HCT116 (cell line): ENCODE measurements around the gene CPNE5. TPM values are rescaled to one million over a fixed set of nuclear protein-coding genes. Genes with fewer than 3 reads are reported as not detected.

ENCODE experiments used
- ATAC-seq: fragments of 200-7000 bp; cut with Tn5 transposase; 2 replicates; pipeline ENCODE4 v1.9.1; 2020; ENCODE audit warnings: mild to moderate bottlenecking, moderate library complexity
- BruUV-seq: library from RNA; stranded (reverse); fragments of 400-500 nt; replicated peaks from 2 replicates; lab custom pipeline; 2021; lab: Mats Ljungman, UMichigan
- CTCF ChIA-PET: fragments of 300-600 bp; sonication (Branson Sonifier 250); formaldehyde crosslinking; loops from one replicate; lab custom pipeline; 2021; ENCODE audit warnings: antibody characterized with exemption; lab: Charles Lee
- POLR2A ChIA-PET: fragments of 300-600, 350-600 bp; sonication (Branson Sonifier 250); formaldehyde crosslinking; loops from one replicate; lab custom pipeline; 2021; ENCODE audit warnings: antibody characterized with exemption; lab: Charles Lee
- RAD21 ChIA-PET, 2 experiments: fragments of 300-600 bp; sonication (Branson Sonifier 250); formaldehyde crosslinking; loops; one replicate each; lab custom pipeline; 2023; ENCODE audit warnings: low total read pairs in 2 of 2; ENCODE audit not compliant: uncharacterized antibody in 2 of 2, unreplicated experiment in 2 of 2, low non-redundant PET in 1 of 2; lab: Charles Lee
- DNase-seq: peaks from one replicate; pipeline ENCODE4 v3.0.0-alpha.2; 2010; ENCODE audit warnings: low read depth, low spot score
- H2AFZ ChIP-seq: fragments of 200-600 bp; shearing (Covaris generic), sonication (generic); 2 replicates; pipeline ENCODE4 v1.6.1; 2017; ENCODE audit warnings: low read depth, mixed run types, mixed read lengths, antibody characterized with exemption, low read length; ENCODE audit not compliant: poor library complexity, severe bottlenecking
- H3K27ac ChIP-seq: 2 replicates; pipeline ENCODE4 v1.5.1; 2012; ENCODE audit warnings: low read depth, low read length
- H3K27me3 ChIP-seq: fragments of 200-600 bp; sonication (generic); 2 replicates; pipeline ENCODE4 v1.6.1; 2016; ENCODE audit warnings: mixed run types, low read length, mixed read lengths; ENCODE audit not compliant: insufficient read depth
- H3K36me3 ChIP-seq, 2 experiments: fragments of 200-500 bp in 1 of 2; fragments of 200-600 bp in 1 of 2; sonication (Bioruptor generic) in 1 of 2; sonication (generic) in 1 of 2; 2 replicates each; pipeline versions ENCODE4 v1.5.1 to v1.6.1; 2014 to 2016; ENCODE audit warnings: low read length in 2 of 2, inconsistent platforms in 1 of 2, mixed read lengths in 1 of 2, mixed run types in 1 of 2; ENCODE audit not compliant: insufficient read depth in 2 of 2, control insufficient read depth in 1 of 2
- H3K4me1 ChIP-seq, 2 experiments: fragments of 200-600 bp in 1 of 2; sonication (generic) in 1 of 2; 2 replicates each; pipeline versions ENCODE4 v1.5.1 to v1.6.1; 2012 to 2017; ENCODE audit warnings: low read length in 2 of 2, inconsistent platforms in 1 of 2, mild to moderate bottlenecking in 1 of 2, mixed read lengths in 1 of 2, mixed run types in 1 of 2, moderate library complexity in 1 of 2; ENCODE audit not compliant: insufficient read depth in 2 of 2, control insufficient read depth in 1 of 2
- H3K4me2 ChIP-seq: fragments of 200-600 bp; sonication (generic); 2 replicates; pipeline ENCODE4 v1.6.1; 2017; ENCODE audit warnings: mixed run types, low read length, mixed read lengths
- H3K4me3 ChIP-seq, 2 experiments: fragments of 200-600 bp in 1 of 2; sonication (generic) in 1 of 2; replicated peaks in 1 of 2; 2 replicates each; pipeline ENCODE4 v1.5.1; 2011 to 2016; ENCODE audit warnings: low read length in 2 of 2, control low read depth in 1 of 2, low read depth in 1 of 2, mild to moderate bottlenecking in 1 of 2, mixed read lengths in 1 of 2, mixed run types in 1 of 2
- H3K79me2 ChIP-seq: fragments of 200-600 bp; sonication (generic); 2 replicates; pipeline ENCODE4 v1.6.1; 2017; ENCODE audit warnings: mild to moderate bottlenecking, mixed run types, low read length, moderate library complexity, mixed read lengths; ENCODE audit not compliant: insufficient read depth
- H3K9ac ChIP-seq: fragments of 200-600 bp; sonication (generic); 2 replicates; pipeline ENCODE4 v1.6.1; 2016; ENCODE audit warnings: low read length, mixed read lengths
- H3K9me2 ChIP-seq: fragments of 200-600 bp; sonication (generic), shearing (Covaris generic); 2 replicates; pipeline ENCODE4 v1.6.1; 2017; ENCODE audit warnings: mixed run types, mild to moderate bottlenecking, moderate library complexity; ENCODE audit not compliant: insufficient read depth
- H3K9me3 ChIP-seq, 2 experiments: fragments of 200-500 bp in 1 of 2; fragments of 200-600 bp in 1 of 2; sonication (Bioruptor generic) in 1 of 2; sonication (generic) in 1 of 2; 2 replicates each; pipeline ENCODE4 v1.6.1; 2014 to 2017; ENCODE audit warnings: low read length in 2 of 2, mixed read lengths in 2 of 2, inconsistent platforms in 1 of 2, low read depth in 1 of 2, mild to moderate bottlenecking in 1 of 2, mixed run types in 1 of 2, moderate library complexity in 1 of 2; ENCODE audit not compliant: control insufficient read depth in 1 of 2, insufficient read depth in 1 of 2
- H4K20me1 ChIP-seq: fragments of 200-600 bp; sonication (generic), shearing (Covaris generic); 2 replicates; pipeline ENCODE4 v1.6.1; 2017; ENCODE audit warnings: mixed run types, mild to moderate bottlenecking, moderate library complexity; ENCODE audit not compliant: insufficient read depth
- CBX3 ChIP-seq: IDR thresholded peaks from 2 replicates; pipeline ENCODE4 v1.6.1; 2012; ENCODE audit warnings: low read depth
- ELF1 ChIP-seq: IDR thresholded peaks from 2 replicates; pipeline ENCODE4 v1.6.1; 2012; ENCODE audit warnings: low read depth, borderline replicate concordance
- EZH2 ChIP-seq: fragments of 200-600 bp; sonication (generic); IDR thresholded peaks from 2 replicates; pipeline ENCODE4 v1.6.1; 2017; ENCODE audit warnings: antibody characterized with exemption, mixed run types
- EZH2phosphoT487 ChIP-seq: fragments of 200-600 bp; IDR thresholded peaks from 2 replicates; pipeline ENCODE4 v1.6.1; 2018; ENCODE audit warnings: antibody characterized with exemption, borderline replicate concordance
- JUND ChIP-seq: IDR thresholded peaks from 2 replicates; pipeline ENCODE4 v1.6.1; 2012
- POLR2A ChIP-seq: IDR thresholded peaks from 2 replicates; pipeline ENCODE4 v1.7.0; 2011; ENCODE audit warnings: borderline replicate concordance; ENCODE audit not compliant: insufficient read depth, insufficient read length; ENCODE audit errors: extremely low read depth
- SP1 ChIP-seq: IDR thresholded peaks from 2 replicates; pipeline ENCODE4 v1.6.1; 2012; ENCODE audit warnings: low read depth
- TCF7L2 ChIP-seq: IDR thresholded peaks from 2 replicates; pipeline ENCODE4 v1.7.0; 2011; ENCODE audit warnings: borderline replicate concordance, inconsistent platforms; ENCODE audit not compliant: insufficient read depth, insufficient read length; ENCODE audit errors: extremely low read depth
- YY1 ChIP-seq: IDR thresholded peaks from 2 replicates; pipeline ENCODE4 v1.6.1; 2011; ENCODE audit warnings: low read length, low read depth, moderate library complexity, mild to moderate bottlenecking; ENCODE audit not compliant: insufficient replicate concordance; ENCODE audit errors: extremely low read depth
- intact Hi-C: fragments of 100-400 bp; cut with micrococcal nuclease; formaldehyde crosslinking; loops from 2 replicates; pipeline ENCODE4 v1.10.0; 2022
- total RNA-seq: library from RNA; stranded (reverse); gene quantifications from one replicate; pipeline ENCODE4 v1.2.1, GENCODE V29; 2021; ENCODE audit not compliant: unreplicated experiment
- TF ChIP-seq, protein P1 (sequence below): IDR thresholded peaks from 2 replicates; pipeline ENCODE4 v1.6.1; 2012

Gene CPNE5
- total RNA-seq, 1 experiment from 2014 or later: not detected

- Histone ChIP-seq H2AFZ (no peak overlapping the region), H3K9ac (no peak overlapping the region), H3K9me2 (no peaks in the 10 kb centered on the region), H3K9me3 (no peaks in the 10 kb centered on the region), H3K4me3 (no peak overlapping the region), H3K27me3 (no peaks in the 10 kb centered on the region), H3K4me1 (peaks cover 0 to 4% of the 10 kb centered on the region in 2 experiments; a peak in 1 of 4 replicates), H3K4me2 (no peak overlapping the region), H3K36me3 (no peaks in the 10 kb centered on the region), H3K27ac (no peak overlapping the region), H4K20me1 (no peaks in the 10 kb centered on the region), H3K79me2 (no peaks in the 10 kb centered on the region)
- TF ChIP-seq EZH2: no peak
- no peak for TF ChIP-seq YY1
- no peak for TF ChIP-seq EZH2phosphoT487
- no peak for TF ChIP-seq JUND
- no peak for TF ChIP-seq POLR2A
- TF ChIP-seq, protein P1, sequence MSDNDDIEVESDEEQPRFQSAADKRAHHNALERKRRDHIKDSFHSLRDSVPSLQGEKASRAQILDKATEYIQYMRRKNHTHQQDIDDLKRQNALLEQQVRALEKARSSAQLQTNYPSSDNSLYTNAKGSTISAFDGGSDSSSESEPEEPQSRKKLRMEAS: no peak
- BruUV-seq: no TSS peak
- POLR2A ChIA-PET: no interaction called here
- CTCF ChIA-PET: no interaction called here
- no peak for DNase-seq
- RAD21 ChIA-PET: no interaction called here
- no peak for ATAC-seq
- intact Hi-C loops: no loop called here
These were observed 98.4 kb downstream of the CPNE5 start for GRCh38 chr6:36740818-36741179.

DNA sequence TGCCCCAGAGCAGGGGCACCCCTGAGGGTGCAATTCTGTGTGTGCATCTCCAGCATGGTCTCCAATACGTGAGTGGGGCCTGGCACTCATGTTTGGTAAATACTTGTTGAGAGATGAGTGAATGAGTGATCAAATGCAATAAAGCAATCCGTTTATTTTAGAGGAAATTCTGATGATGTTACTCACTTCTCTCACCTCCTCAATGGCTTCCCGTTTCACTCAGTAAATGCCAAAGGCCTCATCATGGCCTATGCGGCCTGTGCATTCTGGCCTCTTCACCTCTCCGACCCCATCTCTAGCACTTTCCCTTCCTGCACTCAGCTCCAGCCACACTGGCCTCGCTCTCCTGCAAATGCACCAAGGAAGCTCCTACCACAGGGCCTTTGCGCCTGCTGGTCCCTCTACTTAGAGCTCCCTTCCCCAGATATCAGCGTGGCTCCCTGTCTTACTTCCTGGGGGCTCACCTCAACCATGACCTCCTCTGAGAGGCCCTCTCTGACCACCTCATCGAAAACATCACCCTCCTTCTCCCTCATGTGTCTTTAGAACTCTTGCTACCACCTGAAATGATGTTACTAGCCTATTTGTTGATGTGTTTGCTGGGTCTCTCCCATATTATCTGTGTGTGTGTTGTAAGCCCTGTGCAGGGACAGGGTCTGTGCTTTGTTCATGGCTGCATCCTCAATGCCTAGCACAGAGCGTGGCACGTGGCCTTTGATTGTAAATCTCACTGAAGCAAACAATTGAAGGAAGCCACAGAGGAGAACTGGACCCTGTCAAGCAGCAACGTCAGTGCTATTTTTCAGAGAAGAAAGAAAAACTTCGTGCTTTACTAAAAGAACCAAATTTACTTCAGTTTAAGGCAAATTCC lies 99.1 kb downstream of the CPNE5 start:
- H3K4me3 ChIP-seq: no peak overlapping the region
- intact Hi-C loops: no loop called here

More for the DNA sequence above, 99.1 kb downstream of the CPNE5 start:
- Histone ChIP-seq H3K4me2 (no peak overlapping the region), H3K9me3 (no peaks in the 10 kb centered on the region), H3K9me2 (no peaks in the 10 kb centered on the region), H3K27me3 (no peaks in the 10 kb centered on the region), H4K20me1 (no peaks in the 10 kb centered on the region), H3K79me2 (no peaks in the 10 kb centered on the region), H3K36me3 (no peaks in the 10 kb centered on the region), H3K4me1 (peaks cover 0 to 4% of the 10 kb centered on the region in 2 experiments; a peak in 1 of 4 replicates), H2AFZ (no peak overlapping the region), H3K27ac (no peak overlapping the region), H3K9ac (no peak overlapping the region)
- BruUV-seq: no TSS peak
- RAD21 ChIA-PET: no interaction called here
- POLR2A ChIA-PET: no interaction called here
- CTCF ChIA-PET: no interaction called here
- DNase-seq (no peak), ATAC-seq (no peak)
- no peak for TF ChIP-seq TCF7L2
- no peak for TF ChIP-seq CBX3
- no peak for TF ChIP-seq SP1
- TF ChIP-seq EZH2: no peak
- TF ChIP-seq, protein P1: no peak
- TF ChIP-seq ELF1: no peak
